GM23338 (cell line): ENCODE results near the gene LSM14B. TPM values are rescaled to one million over a fixed set of nuclear protein-coding genes. Genes with fewer than 3 reads are reported as not detected.
A peak's percentile ranks its signal among the peaks of the same experiment; 100 is the strongest.

Experiments
- ATAC-seq: fragments of 200-7000 bp; cut with Tn5 transposase; 3 replicates; pipeline ENCODE4 v1.9.1; 2020
- DNase-seq: peaks from one replicate; pipeline ENCODE4 v3.0.0-alpha.2; 2015; ENCODE audit warnings: low spot score
- H2AFZ ChIP-seq: fragments of 200-600 bp; sonication (generic); 2 replicates; pipeline ENCODE4 v1.8.0; 2016; ENCODE audit warnings: antibody characterized with exemption, mild to moderate bottlenecking, moderate library complexity
- H3F3A ChIP-seq: fragments of 200-600 bp; sonication (generic); replicated peaks from 2 replicates; pipeline ENCODE4 v1.8.0; 2017; ENCODE audit warnings: antibody characterized with exemption, mixed run types, low read depth
- H3K27ac ChIP-seq: fragments of 200-600 bp; sonication (generic); 2 replicates; pipeline ENCODE4 v1.6.1; 2016; ENCODE audit warnings: low read depth
- H3K27me3 ChIP-seq: fragments of 200-600 bp; sonication (generic); 2 replicates; pipeline ENCODE4 v1.8.0; 2016; ENCODE audit warnings: mild to moderate bottlenecking, mixed run types, moderate library complexity; ENCODE audit not compliant: insufficient read depth
- H3K36me3 ChIP-seq: fragments of 200-600 bp; sonication (generic); 2 replicates; pipeline ENCODE4 v1.8.0; 2016; ENCODE audit warnings: mild to moderate bottlenecking; ENCODE audit not compliant: insufficient read depth
- H3K4me1 ChIP-seq: fragments of 200-600 bp; sonication (generic); 2 replicates; pipeline ENCODE4 v1.8.0; 2016; ENCODE audit warnings: mild to moderate bottlenecking, moderate library complexity; ENCODE audit not compliant: insufficient read depth
- H3K4me2 ChIP-seq: fragments of 200-600 bp; sonication (generic); 2 replicates; pipeline ENCODE4 v1.7.1; 2017; ENCODE audit warnings: mixed run types
- H3K4me3 ChIP-seq: fragments of 200-600 bp; sonication (generic); 2 replicates; pipeline ENCODE4 v1.6.1; 2016; ENCODE audit warnings: mixed run types
- H3K79me2 ChIP-seq: fragments of 200-600 bp; sonication (generic); replicated peaks from 2 replicates; pipeline ENCODE4 v1.8.0; 2017; ENCODE audit warnings: mild to moderate bottlenecking; ENCODE audit not compliant: insufficient read depth
- H3K9me2 ChIP-seq: fragments of 200-600 bp; sonication (generic); 2 replicates; pipeline ENCODE4 v1.8.0; 2017; ENCODE audit not compliant: insufficient read depth
- H4K20me1 ChIP-seq: fragments of 200-600 bp; sonication (generic); replicated peaks from 2 replicates; pipeline ENCODE4 v1.8.0; 2017; ENCODE audit warnings: mild to moderate bottlenecking; ENCODE audit not compliant: insufficient read depth
- H3K27ac Mint-ChIP-seq: 2 replicates; pipeline ENCODE4 v1.8.0; 2020; ENCODE audit warnings: inconsistent platforms, mild to moderate bottlenecking, moderate library complexity, mixed read lengths
- H3K27me3 Mint-ChIP-seq: 3 replicates; pipeline ENCODE4 v1.8.0; 2022; ENCODE audit warnings: low read depth, mild to moderate bottlenecking, moderate library complexity, mixed read lengths, inconsistent platforms; ENCODE audit not compliant: insufficient read depth, poor library complexity
- H3K36me3 Mint-ChIP-seq: 3 replicates; pipeline ENCODE4 v1.8.0; 2021; ENCODE audit warnings: low read depth, mild to moderate bottlenecking, inconsistent platforms, moderate library complexity, mixed read lengths
- H3K4me1 Mint-ChIP-seq: 3 replicates; pipeline ENCODE4 v1.8.0; 2020; ENCODE audit warnings: mild to moderate bottlenecking, inconsistent platforms, mixed read lengths
- H3K4me3 Mint-ChIP-seq: 3 replicates; pipeline ENCODE4 v1.8.0; 2021; ENCODE audit warnings: moderate library complexity, mild to moderate bottlenecking, inconsistent platforms, mixed read lengths
- H3K9me3 Mint-ChIP-seq: 3 replicates; pipeline ENCODE4 v1.8.0; 2020; ENCODE audit warnings: moderate library complexity, mild to moderate bottlenecking, inconsistent platforms, mixed read lengths
- CREB1 ChIP-seq: fragments of 250-450 bp; sonication (Bioruptor Pico); IDR thresholded peaks from 2 replicates; pipeline ENCODE4 v1.5.0; 2020; ENCODE audit warnings: low read depth, mild to moderate bottlenecking, moderate library complexity
- CTCF ChIP-seq, 2 experiments: fragments of 200-600 bp in 1 of 2; sonication (generic) in 1 of 2; conservative IDR thresholded peaks; 2 replicates each; pipeline versions ENCODE4 v1.5.1 to v1.6.1; 2016 to 2017; ENCODE audit warnings: antibody characterized with exemption in 2 of 2, low read depth in 2 of 2, mild to moderate bottlenecking in 2 of 2, moderate library complexity in 1 of 2
- ETS1 ChIP-seq: IDR thresholded peaks from 2 replicates; pipeline ENCODE4 v1.6.1; 2016; ENCODE audit warnings: antibody characterized with exemption
- EZH2 ChIP-seq: fragments of 200-600 bp; sonication (generic); IDR thresholded peaks from one replicate; pipeline ENCODE4 v1.8.0; 2017; ENCODE audit warnings: antibody characterized with exemption, mild to moderate bottlenecking, low read depth; ENCODE audit not compliant: unreplicated experiment
- EZH2phosphoT487 ChIP-seq: fragments of 200-600 bp; sonication (generic); IDR thresholded peaks from one replicate; pipeline ENCODE4 v1.8.1; 2018; ENCODE audit warnings: antibody characterized with exemption; ENCODE audit not compliant: unreplicated experiment
- JUNB ChIP-seq: IDR thresholded peaks from one replicate; pipeline ENCODE4 v1.6.1; 2016; ENCODE audit warnings: antibody characterized with exemption; ENCODE audit not compliant: unreplicated experiment
- NANOG ChIP-seq: IDR thresholded peaks from 2 replicates; pipeline ENCODE4 v1.6.1; 2016; ENCODE audit warnings: antibody characterized with exemption, borderline replicate concordance
- POLR2AphosphoS5 ChIP-seq: IDR thresholded peaks from 2 replicates; pipeline ENCODE4 v1.6.1; 2016; ENCODE audit warnings: antibody characterized with exemption, low read depth
- REST ChIP-seq: IDR thresholded peaks from one replicate; pipeline ENCODE4 v1.6.1; 2018; ENCODE audit warnings: antibody characterized with exemption; ENCODE audit not compliant: unreplicated experiment
- STAT1 ChIP-seq: IDR thresholded peaks from one replicate; pipeline ENCODE4 v1.6.1; 2016; ENCODE audit warnings: antibody characterized with exemption; ENCODE audit not compliant: unreplicated experiment
- ZNF114 ChIP-seq: fragments of 250-450 bp; sonication (Bioruptor Pico); IDR thresholded peaks from 2 replicates; pipeline ENCODE4 v1.5.0; 2020; ENCODE audit warnings: mild to moderate bottlenecking, moderate library complexity
- ZNF331 ChIP-seq: fragments of 250-450 bp; sonication (Bioruptor Pico); IDR thresholded peaks from 2 replicates; pipeline ENCODE4 v1.5.0; 2020; ENCODE audit warnings: low read depth, mild to moderate bottlenecking, moderate library complexity
- polyA plus RNA-seq: library from polyadenylated mRNA; unstranded; fragments of >200 nt; fragmentation: Nextera tagmentation; extraction: Ambion mirVana; gene quantifications from 2 replicates; pipeline ENCODE4 v1.2.1, GENCODE V29; 2016
- total RNA-seq: library from RNA; depleted of rRNA; stranded (reverse); fragments of >200 nt; shearing (Covaris generic); gene quantifications from 2 replicates; pipeline ENCODE4 v1.2.3, GENCODE V29; 2014
- TF ChIP-seq, protein P1 (sequence below): fragments of 250-450 bp; sonication (Bioruptor Pico); IDR thresholded peaks from 2 replicates; pipeline ENCODE4 v1.5.0; 2020; ENCODE audit warnings: mild to moderate bottlenecking, moderate library complexity

Gene LSM14B
- total and polyA plus RNA-seq, 2 experiments from 2014 or later, result 9.6 to 55.7 TPM

GRCh38 chr20:62155428-62156253 lies 33.4 kb downstream of the LSM14B start:
- no peaks in the 10 kb centered on the region for H3K27me3 ChIP-seq
- Mint-ChIP-seq H3K27me3 (peaks cover 9% of the 10 kb centered on the region), H3K27ac (peak overlapping the region; percentile 29), H3K4me1 (peaks cover 37% of the 10 kb centered on the region), H3K4me3 (peak overlapping the region; percentile 29; the same call in 1 of the 3 replicates), H3K36me3 (peaks cover 42% of the 10 kb centered on the region), H3K9me3 (peaks cover 7% of the 10 kb centered on the region; the same call in 2 of the 3 replicates)
- peak overlapping the region; percentile 64 for H3K4me2 ChIP-seq
- H3K79me2 ChIP-seq, result peaks cover 79% of the 10 kb centered on the region
- peaks cover 27% of the 10 kb centered on the region for H4K20me1 ChIP-seq
- peaks cover 10% of the 10 kb centered on the region; the same call in 1 of the 2 replicates for H3F3A ChIP-seq
- H3K27ac ChIP-seq, result peak overlapping the region; percentile 87
- H3K9me2 ChIP-seq, result no peaks in the 10 kb centered on the region
- H2AFZ ChIP-seq, result no peak overlapping the region
- TF ChIP-seq ZNF114 (CRISPR knock-in tag) (no peak), REST (no peak), EZH2phosphoT487 (no peak), ZNF331 (CRISPR knock-in tag) (no peak), JUNB (no peak), CREB1 (CRISPR knock-in tag) (no peak), POLR2AphosphoS5 (no peak), CTCF (conservative IDR thresholded peaks at IDR 0.05; ENCODE audit: low read depth in 2 of 2) (no peak), NANOG (no peak), EZH2 (no peak), STAT1 (no peak), ETS1 (no peak)
- TF ChIP-seq, protein P1, sequence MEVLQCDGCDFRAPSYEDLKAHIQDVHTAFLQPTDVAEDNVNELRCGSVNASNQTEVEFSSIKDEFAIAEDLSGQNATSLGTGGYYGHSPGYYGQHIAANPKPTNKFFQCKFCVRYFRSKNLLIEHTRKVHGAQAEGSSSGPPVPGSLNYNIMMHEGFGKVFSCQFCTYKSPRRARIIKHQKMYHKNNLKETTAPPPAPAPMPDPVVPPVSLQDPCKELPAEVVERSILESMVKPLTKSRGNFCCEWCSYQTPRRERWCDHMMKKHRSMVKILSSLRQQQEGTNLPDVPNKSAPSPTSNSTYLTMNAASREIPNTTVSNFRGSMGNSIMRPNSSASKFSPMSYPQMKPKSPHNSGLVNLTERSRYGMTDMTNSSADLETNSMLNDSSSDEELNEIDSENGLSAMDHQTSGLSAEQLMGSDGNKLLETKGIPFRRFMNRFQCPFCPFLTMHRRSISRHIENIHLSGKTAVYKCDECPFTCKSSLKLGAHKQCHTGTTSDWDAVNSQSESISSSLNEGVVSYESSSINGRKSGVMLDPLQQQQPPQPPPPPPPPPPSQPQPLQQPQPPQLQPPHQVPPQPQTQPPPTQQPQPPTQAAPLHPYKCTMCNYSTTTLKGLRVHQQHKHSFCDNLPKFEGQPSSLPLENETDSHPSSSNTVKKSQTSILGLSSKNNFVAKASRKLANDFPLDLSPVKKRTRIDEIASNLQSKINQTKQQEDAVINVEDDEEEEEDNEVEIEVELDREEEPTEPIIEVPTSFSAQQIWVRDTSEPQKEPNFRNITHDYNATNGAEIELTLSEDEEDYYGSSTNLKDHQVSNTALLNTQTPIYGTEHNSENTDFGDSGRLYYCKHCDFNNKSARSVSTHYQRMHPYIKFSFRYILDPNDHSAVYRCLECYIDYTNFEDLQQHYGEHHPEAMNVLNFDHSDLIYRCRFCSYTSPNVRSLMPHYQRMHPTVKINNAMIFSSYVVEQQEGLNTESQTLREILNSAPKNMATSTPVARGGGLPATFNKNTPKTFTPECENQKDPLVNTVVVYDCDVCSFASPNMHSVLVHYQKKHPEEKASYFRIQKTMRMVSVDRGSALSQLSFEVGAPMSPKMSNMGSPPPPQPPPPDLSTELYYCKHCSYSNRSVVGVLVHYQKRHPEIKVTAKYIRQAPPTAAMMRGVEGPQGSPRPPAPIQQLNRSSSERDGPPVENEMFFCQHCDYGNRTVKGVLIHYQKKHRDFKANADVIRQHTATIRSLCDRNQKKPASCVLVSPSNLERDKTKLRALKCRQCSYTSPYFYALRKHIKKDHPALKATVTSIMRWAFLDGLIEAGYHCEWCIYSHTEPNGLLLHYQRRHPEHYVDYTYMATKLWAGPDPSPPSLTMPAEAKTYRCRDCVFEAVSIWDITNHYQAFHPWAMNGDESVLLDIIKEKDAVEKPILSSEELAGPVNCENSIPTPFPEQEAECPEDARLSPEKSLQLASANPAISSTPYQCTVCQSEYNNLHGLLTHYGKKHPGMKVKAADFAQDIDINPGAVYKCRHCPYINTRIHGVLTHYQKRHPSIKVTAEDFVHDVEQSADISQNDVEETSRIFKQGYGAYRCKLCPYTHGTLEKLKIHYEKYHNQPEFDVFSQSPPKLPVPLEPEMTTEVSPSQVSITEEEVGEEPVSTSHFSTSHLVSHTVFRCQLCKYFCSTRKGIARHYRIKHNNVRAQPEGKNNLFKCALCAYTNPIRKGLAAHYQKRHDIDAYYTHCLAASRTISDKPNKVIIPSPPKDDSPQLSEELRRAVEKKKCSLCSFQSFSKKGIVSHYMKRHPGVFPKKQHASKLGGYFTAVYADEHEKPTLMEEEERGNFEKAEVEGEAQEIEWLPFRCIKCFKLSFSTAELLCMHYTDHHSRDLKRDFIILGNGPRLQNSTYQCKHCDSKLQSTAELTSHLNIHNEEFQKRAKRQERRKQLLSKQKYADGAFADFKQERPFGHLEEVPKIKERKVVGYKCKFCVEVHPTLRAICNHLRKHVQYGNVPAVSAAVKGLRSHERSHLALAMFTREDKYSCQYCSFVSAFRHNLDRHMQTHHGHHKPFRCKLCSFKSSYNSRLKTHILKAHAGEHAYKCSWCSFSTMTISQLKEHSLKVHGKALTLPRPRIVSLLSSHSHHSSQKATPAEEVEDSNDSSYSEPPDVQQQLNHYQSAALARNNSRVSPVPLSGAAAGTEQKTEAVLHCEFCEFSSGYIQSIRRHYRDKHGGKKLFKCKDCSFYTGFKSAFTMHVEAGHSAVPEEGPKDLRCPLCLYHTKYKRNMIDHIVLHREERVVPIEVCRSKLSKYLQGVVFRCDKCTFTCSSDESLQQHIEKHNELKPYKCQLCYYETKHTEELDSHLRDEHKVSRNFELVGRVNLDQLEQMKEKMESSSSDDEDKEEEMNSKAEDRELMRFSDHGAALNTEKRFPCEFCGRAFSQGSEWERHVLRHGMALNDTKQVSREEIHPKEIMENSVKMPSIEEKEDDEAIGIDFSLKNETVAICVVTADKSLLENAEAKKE, result no peak
- no peaks in the 10 kb centered on the region; the same call in 1 of the 2 replicates for H3K36me3 ChIP-seq
- H3K4me1 ChIP-seq, result peaks cover 23% of the 10 kb centered on the region
- no peak overlapping the region; the same call in 1 of the 2 replicates for H3K4me3 ChIP-seq
- DNase-seq (peak; percentile 32), ATAC-seq (peak; percentile 21)
